ENCODE data around the gene PTOV1.

DNA sequence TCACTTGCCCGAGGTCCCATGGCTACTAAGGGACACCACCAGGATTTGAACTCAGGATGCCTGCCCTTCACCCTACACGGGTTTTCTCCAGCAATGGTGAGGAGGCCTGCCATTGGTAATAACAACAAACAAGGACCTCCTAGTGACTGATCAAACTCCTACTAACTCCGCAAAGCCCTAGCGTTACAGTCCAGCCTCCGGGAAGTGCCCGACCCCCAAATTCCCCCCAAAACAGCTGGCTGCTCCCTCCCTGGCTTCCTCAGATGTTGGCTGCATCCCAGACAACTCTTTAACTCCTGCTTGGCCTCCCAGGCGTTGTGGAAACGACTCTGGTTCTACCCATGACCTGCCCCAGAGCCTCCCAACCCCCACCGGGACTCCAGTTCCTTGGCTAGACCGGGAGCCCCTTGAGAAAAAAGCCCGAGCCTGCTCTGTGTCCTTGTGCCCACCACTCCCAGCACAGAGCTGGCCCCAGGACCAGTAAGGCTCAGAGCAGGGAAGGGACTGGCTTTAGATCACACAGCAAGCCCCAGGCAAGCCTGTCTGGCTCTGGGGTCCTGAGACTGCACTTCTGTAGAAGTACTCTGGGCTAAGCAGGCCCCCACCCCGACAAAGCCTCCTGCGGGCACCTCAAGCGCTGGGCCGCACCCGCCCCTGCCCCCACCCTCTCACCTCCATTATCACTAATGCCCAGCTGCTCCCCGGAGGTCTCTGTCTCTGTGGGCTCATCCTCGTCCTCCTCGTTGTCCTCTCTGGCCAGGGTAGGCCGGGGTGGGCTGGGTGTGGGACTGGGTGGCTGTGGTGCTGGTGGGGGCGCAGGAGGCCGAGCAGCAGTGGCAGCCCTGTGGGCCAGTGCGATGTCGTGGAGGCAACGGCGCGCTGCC, 21.5 kb downstream of the PTOV1 start:
- TF ChIP-seq, protein P1, sequence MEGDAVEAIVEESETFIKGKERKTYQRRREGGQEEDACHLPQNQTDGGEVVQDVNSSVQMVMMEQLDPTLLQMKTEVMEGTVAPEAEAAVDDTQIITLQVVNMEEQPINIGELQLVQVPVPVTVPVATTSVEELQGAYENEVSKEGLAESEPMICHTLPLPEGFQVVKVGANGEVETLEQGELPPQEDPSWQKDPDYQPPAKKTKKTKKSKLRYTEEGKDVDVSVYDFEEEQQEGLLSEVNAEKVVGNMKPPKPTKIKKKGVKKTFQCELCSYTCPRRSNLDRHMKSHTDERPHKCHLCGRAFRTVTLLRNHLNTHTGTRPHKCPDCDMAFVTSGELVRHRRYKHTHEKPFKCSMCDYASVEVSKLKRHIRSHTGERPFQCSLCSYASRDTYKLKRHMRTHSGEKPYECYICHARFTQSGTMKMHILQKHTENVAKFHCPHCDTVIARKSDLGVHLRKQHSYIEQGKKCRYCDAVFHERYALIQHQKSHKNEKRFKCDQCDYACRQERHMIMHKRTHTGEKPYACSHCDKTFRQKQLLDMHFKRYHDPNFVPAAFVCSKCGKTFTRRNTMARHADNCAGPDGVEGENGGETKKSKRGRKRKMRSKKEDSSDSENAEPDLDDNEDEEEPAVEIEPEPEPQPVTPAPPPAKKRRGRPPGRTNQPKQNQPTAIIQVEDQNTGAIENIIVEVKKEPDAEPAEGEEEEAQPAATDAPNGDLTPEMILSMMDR (conservative IDR thresholded peaks at IDR 0.05; ENCODE audit: low read depth, low read length) = no peak
- TF ChIP-seq EZH2 (IDR thresholded peaks at IDR 0.05; ENCODE audit: borderline replicate concordance, low read depth, low read length, poor library complexity, severe bottlenecking) = no peak
